Liver (tissue), 9 donors: Measurements from ENCODE around the gene NNMT. TPM values are rescaled to one million over a fixed set of nuclear protein-coding genes. Genes with fewer than 3 reads are reported as not detected.
A peak's percentile ranks its signal among the peaks of the same experiment; 100 is the strongest.

Source experiments
- DNase-seq: peaks from one replicate; pipeline ENCODE4 v3.0.0-alpha.2; 2017; ENCODE audit warnings: low spot score
- H3K27ac ChIP-seq, 2 donors: one replicate each; pipeline ENCODE4 v1.7.0; 2013; ENCODE audit warnings: inconsistent platforms in 2 of 2, low read length in 2 of 2, control low read depth in 1 of 2, low read depth in 1 of 2, mild to moderate bottlenecking in 1 of 2
- H3K27me3 ChIP-seq, 4 donors: one replicate each; pipeline versions ENCODE4 v1.6.1 to v1.7.0; 2013; ENCODE audit warnings: low read length in 3 of 4, inconsistent platforms in 1 of 4, mild to moderate bottlenecking in 1 of 4, moderate library complexity in 1 of 4; ENCODE audit not compliant: control insufficient read depth in 4 of 4, insufficient read depth in 4 of 4
- H3K36me3 ChIP-seq, 4 donors: one replicate each; pipeline versions ENCODE4 v1.6.1 to v1.7.0; 2013; ENCODE audit warnings: low read length in 3 of 4, mild to moderate bottlenecking in 3 of 4, low read depth in 1 of 4, moderate library complexity in 1 of 4; ENCODE audit not compliant: control insufficient read depth in 4 of 4, insufficient read depth in 3 of 4
- H3K4me1 ChIP-seq, 4 donors: one replicate each; pipeline versions ENCODE4 v1.6.1 to v1.7.0; 2013; ENCODE audit warnings: low read length in 3 of 4, mild to moderate bottlenecking in 3 of 4, moderate library complexity in 1 of 4; ENCODE audit not compliant: control insufficient read depth in 4 of 4, insufficient read depth in 4 of 4
- H3K4me3 ChIP-seq, 3 donors: one replicate each; pipeline versions ENCODE4 v1.6.1 to v1.7.0; 2013; ENCODE audit warnings: low read length in 3 of 3, control low read depth in 1 of 3, low read depth in 1 of 3, mild to moderate bottlenecking in 1 of 3
- H3K9ac ChIP-seq, 2 donors: one replicate each; pipeline ENCODE4 v1.7.0; 2013; ENCODE audit warnings: low read length in 2 of 2, mild to moderate bottlenecking in 2 of 2, moderate library complexity in 2 of 2, control low read depth in 1 of 2, low read depth in 1 of 2
- H3K9me3 ChIP-seq, 4 donors: one replicate each; pipeline versions ENCODE4 v1.6.1 to v1.7.0; 2013; ENCODE audit warnings: low read length in 3 of 4; ENCODE audit not compliant: control insufficient read depth in 4 of 4
- EGR1 ChIP-seq, 2 donors: IDR thresholded peaks; 2 replicates each; pipeline ENCODE4 v1.6.1; 2016 to 2018; ENCODE audit warnings: antibody characterized with exemption in 2 of 2, low read depth in 2 of 2
- FOXA1 ChIP-seq: IDR thresholded peaks from 2 replicates; pipeline ENCODE4 v1.6.1; 2016; ENCODE audit warnings: antibody characterized with exemption
- FOXA2 ChIP-seq: IDR thresholded peaks from 2 replicates; pipeline ENCODE4 v1.6.1; 2016; ENCODE audit warnings: antibody characterized with exemption
- GABPA ChIP-seq, 2 donors: IDR thresholded peaks in 1 of 2; conservative IDR thresholded peaks in 1 of 2; 2 replicates each; pipeline ENCODE4 v1.6.1; 2016; ENCODE audit warnings: antibody characterized with exemption in 2 of 2, mild to moderate bottlenecking in 1 of 2, moderate library complexity in 1 of 2
- HNF4A ChIP-seq, 2 donors: conservative IDR thresholded peaks; 2 replicates each; pipeline ENCODE4 v1.6.1; 2016; ENCODE audit warnings: antibody characterized with exemption in 2 of 2, mild to moderate bottlenecking in 2 of 2
- HNF4G ChIP-seq: IDR thresholded peaks from 2 replicates; pipeline ENCODE4 v1.6.1; 2016; ENCODE audit warnings: antibody characterized with exemption
- JUND ChIP-seq, 2 donors: IDR thresholded peaks; 2 replicates each; pipeline ENCODE4 v1.6.1; 2016; ENCODE audit warnings: antibody characterized with exemption in 2 of 2
- NR2F2 ChIP-seq: IDR thresholded peaks from 2 replicates; pipeline ENCODE4 v1.6.1; 2016; ENCODE audit warnings: antibody characterized with exemption
- RAD21 ChIP-seq, 2 donors: IDR thresholded peaks; 2 replicates each; pipeline ENCODE4 v1.6.1; 2016; ENCODE audit warnings: antibody characterized with exemption in 2 of 2, mild to moderate bottlenecking in 2 of 2
- RXRA ChIP-seq, 2 donors: IDR thresholded peaks; 2 replicates each; pipeline ENCODE4 v1.6.1; 2017 to 2018; ENCODE audit warnings: antibody characterized with exemption in 2 of 2, mild to moderate bottlenecking in 1 of 2
- SP1 ChIP-seq: IDR thresholded peaks from 2 replicates; pipeline ENCODE4 v1.6.1; 2018; ENCODE audit warnings: antibody characterized with exemption, mild to moderate bottlenecking
- TAF1 ChIP-seq: conservative IDR thresholded peaks from 2 replicates; pipeline ENCODE4 v1.6.1; 2016; ENCODE audit warnings: antibody characterized with exemption, mild to moderate bottlenecking
- YY1 ChIP-seq: IDR thresholded peaks from 2 replicates; pipeline ENCODE4 v1.6.1; 2016; ENCODE audit warnings: antibody characterized with exemption, mild to moderate bottlenecking
- WGBS: extraction: QIAGEN DNeasy Blood & Tissue Kit; methylation state at CpG from one replicate; pipeline ENCODE4 v1.1.7; 2013; 5-methylcytosine and 5-hydroxymethylcytosine counted together
- polyA plus RNA-seq, 2 donors: library from polyadenylated mRNA; stranded (reverse) in 1 of 2; unstranded in 1 of 2; fragments of 200-250 nt in 1 of 2; fragments of >200 nt in 1 of 2; fragmentation: Nextera tagmentation in 1 of 2; extraction: Ambion mirVana in 1 of 2; gene quantifications; one replicate each; pipeline versions ENCODE4 v1.2.1 to v1.2.3, GENCODE V29; 2013 to 2015
- total RNA-seq, 2 donors: library from RNA; depleted of rRNA; stranded (reverse); fragments of >200 nt; gene quantifications; one replicate each; pipeline ENCODE4 v1.2.3, GENCODE V29; 2014
- TF ChIP-seq, protein P1 (sequence below): IDR thresholded peaks from 2 replicates; pipeline ENCODE4 v1.6.1; 2016; ENCODE audit warnings: antibody characterized with exemption
- TF ChIP-seq, protein P2 (sequence below): IDR thresholded peaks from 2 replicates; pipeline ENCODE4 v1.6.1; 2016; ENCODE audit warnings: antibody characterized with exemption
- TF ChIP-seq, protein P3 (sequence below): IDR thresholded peaks from 2 replicates; pipeline ENCODE4 v1.6.1; 2016; ENCODE audit warnings: antibody characterized with exemption
- TF ChIP-seq, protein P4 (sequence below): IDR thresholded peaks from 2 replicates; pipeline ENCODE4 v1.6.1; 2016; ENCODE audit warnings: antibody characterized with exemption, mild to moderate bottlenecking
- TF ChIP-seq, protein P5 (sequence below): fragments of 150-350 bp; IDR thresholded peaks from 2 replicates; pipeline ENCODE4 v1.5.1; 2017; ENCODE audit warnings: improper control_type of control experiment, low read depth, low read length; ENCODE audit not compliant: missing input control
- donor health status: healthy.
- donor health status: healthy.
- donor health status: healthy.
- donor health status: healthy.
- donor health status: healthy.

NNMT gene
- total and polyA plus RNA-seq, 4 donors: 0.47 to 3,724 (median 2,877) TPM

DNA sequence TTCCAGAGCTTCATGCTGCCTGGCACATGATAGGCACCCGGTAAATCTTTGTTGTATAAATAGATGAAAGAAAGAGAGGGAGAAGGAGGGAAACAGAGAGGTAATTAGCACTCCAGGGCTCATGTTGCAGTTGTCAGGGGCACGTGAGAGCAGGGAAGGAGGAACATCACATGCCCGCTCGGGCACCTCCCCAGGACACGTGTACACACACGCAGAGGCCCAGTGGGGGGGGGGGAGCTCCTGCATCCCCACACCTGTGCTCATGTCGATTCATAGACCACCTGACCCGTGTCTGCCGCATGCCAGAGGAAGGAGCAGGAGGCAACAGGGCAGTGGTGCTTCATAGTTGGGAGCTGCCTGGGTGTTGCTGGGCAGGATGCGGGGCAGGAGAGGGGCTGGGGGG, 37.1 kb upstream of the NNMT start:
- Histone ChIP-seq H3K4me3 (no peak overlapping the region), H3K36me3 (no peaks in the 10 kb centered on the region), H3K4me1 (peaks cover 16 to 78% (median 61%) of the 10 kb centered on the region in 4 donors), H3K27me3 (no peaks in the 10 kb centered on the region), H3K9me3 (no peaks in the 10 kb centered on the region), H3K9ac (no peak overlapping the region), H3K27ac (peak overlapping the region; percentile 69 to 81)
- TF ChIP-seq, protein P1, sequence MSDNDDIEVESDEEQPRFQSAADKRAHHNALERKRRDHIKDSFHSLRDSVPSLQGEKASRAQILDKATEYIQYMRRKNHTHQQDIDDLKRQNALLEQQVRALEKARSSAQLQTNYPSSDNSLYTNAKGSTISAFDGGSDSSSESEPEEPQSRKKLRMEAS: peak; percentile 58
- TF ChIP-seq RXRA (IDR thresholded peaks at IDR 0.05) (peak in 1 of 2 donors; percentile 46), FOXA1 (no peak)
- DNase-seq: no peak
- 38% methylated on average over 10 of the region's 10 CpGs for WGBS

DNA sequence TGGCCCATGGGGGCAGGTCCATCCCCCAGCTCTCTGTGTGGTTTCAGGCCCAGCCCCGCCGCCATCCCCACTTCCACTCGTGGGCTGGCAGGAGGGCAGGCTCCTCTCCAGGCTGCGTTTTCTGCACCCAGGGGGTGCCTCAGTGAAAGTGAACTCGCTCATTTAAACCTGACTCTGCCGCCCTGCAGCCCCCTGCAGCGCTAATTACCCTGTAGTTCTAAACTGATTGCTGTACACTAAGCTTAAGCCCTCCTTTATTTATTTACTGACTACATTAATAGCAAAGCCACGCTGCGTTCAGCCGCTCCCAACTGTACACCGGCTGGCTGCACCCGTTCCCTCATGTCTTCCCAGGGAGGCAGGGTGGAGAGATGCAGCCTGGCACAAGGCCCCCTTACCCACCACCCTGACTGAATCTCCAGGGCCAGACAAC, 36.6 kb upstream of the NNMT start:
- DNase-seq: no peak
- TF ChIP-seq, protein P2, sequence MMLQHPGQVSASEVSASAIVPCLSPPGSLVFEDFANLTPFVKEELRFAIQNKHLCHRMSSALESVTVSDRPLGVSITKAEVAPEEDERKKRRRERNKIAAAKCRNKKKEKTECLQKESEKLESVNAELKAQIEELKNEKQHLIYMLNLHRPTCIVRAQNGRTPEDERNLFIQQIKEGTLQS: no peak
- WGBS: 83% methylated on average over 12 of the region's 12 CpGs
- H3K36me3 ChIP-seq: no peaks in the 10 kb centered on the region
- H3K9ac ChIP-seq: no peak overlapping the region
- H3K9me3 ChIP-seq: no peaks in the 10 kb centered on the region
- H3K4me1 ChIP-seq: peaks cover 16 to 79% (median 61%) of the 10 kb centered on the region in 4 donors
- H3K4me3 ChIP-seq: no peak overlapping the region
- H3K27ac ChIP-seq: no peak overlapping the region
- no peaks in the 10 kb centered on the region for H3K27me3 ChIP-seq

DNA sequence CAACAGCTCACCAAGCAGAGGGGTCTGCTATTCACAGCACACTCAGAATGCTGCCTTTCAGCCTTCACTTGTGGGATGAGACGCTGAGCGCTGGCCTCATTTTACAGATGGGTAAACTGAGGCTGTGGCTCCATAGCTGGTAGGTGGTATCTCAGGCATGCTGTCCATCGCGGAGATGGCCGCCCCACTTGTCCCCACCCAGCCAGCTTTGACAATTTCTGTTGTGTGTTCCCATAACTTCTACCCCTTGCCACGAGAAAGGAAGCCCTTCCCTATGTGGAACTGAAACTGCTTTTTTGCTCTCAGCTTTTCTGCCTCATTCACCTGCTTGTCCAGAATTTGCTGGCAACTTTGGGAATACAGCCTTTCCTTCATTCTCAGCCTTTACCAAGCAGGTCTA, 36.1 kb upstream of the NNMT start:
- Histone ChIP-seq H3K9ac (no peak overlapping the region), H3K4me3 (no peak overlapping the region), H3K27me3 (no peaks in the 10 kb centered on the region), H3K4me1 (peaks cover 18 to 81% (median 64%) of the 10 kb centered on the region in 4 donors), H3K27ac (no peak overlapping the region), H3K9me3 (no peaks in the 10 kb centered on the region), H3K36me3 (no peaks in the 10 kb centered on the region)
- TF ChIP-seq EGR1 (IDR thresholded peaks at IDR 0.05; ENCODE audit: low read depth in 2 of 2) (no peak), HNF4A (conservative IDR thresholded peaks at IDR 0.05) (no peak), HNF4G (no peak), FOXA1 (no peak), JUND (IDR thresholded peaks at IDR 0.05) (no peak), SP1 (no peak), YY1 (no peak), TAF1 (no peak), NR2F2 (no peak), GABPA (IDR thresholded peaks at IDR 0.05 in 1 of 2, conservative IDR thresholded peaks at IDR 0.05 in 1 of 2) (no peak), RAD21 (IDR thresholded peaks at IDR 0.05) (no peak), RXRA (IDR thresholded peaks at IDR 0.05) (no peak), FOXA2 (no peak)
- TF ChIP-seq, protein P3, sequence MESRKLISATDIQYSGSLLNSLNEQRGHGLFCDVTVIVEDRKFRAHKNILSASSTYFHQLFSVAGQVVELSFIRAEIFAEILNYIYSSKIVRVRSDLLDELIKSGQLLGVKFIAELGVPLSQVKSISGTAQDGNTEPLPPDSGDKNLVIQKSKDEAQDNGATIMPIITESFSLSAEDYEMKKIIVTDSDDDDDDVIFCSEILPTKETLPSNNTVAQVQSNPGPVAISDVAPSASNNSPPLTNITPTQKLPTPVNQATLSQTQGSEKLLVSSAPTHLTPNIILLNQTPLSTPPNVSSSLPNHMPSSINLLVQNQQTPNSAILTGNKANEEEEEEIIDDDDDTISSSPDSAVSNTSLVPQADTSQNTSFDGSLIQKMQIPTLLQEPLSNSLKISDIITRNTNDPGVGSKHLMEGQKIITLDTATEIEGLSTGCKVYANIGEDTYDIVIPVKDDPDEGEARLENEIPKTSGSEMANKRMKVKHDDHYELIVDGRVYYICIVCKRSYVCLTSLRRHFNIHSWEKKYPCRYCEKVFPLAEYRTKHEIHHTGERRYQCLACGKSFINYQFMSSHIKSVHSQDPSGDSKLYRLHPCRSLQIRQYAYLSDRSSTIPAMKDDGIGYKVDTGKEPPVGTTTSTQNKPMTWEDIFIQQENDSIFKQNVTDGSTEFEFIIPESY: no peak
- TF ChIP-seq, protein P2: no peak
- TF ChIP-seq, protein P1: no peak
- TF ChIP-seq, protein P4, sequence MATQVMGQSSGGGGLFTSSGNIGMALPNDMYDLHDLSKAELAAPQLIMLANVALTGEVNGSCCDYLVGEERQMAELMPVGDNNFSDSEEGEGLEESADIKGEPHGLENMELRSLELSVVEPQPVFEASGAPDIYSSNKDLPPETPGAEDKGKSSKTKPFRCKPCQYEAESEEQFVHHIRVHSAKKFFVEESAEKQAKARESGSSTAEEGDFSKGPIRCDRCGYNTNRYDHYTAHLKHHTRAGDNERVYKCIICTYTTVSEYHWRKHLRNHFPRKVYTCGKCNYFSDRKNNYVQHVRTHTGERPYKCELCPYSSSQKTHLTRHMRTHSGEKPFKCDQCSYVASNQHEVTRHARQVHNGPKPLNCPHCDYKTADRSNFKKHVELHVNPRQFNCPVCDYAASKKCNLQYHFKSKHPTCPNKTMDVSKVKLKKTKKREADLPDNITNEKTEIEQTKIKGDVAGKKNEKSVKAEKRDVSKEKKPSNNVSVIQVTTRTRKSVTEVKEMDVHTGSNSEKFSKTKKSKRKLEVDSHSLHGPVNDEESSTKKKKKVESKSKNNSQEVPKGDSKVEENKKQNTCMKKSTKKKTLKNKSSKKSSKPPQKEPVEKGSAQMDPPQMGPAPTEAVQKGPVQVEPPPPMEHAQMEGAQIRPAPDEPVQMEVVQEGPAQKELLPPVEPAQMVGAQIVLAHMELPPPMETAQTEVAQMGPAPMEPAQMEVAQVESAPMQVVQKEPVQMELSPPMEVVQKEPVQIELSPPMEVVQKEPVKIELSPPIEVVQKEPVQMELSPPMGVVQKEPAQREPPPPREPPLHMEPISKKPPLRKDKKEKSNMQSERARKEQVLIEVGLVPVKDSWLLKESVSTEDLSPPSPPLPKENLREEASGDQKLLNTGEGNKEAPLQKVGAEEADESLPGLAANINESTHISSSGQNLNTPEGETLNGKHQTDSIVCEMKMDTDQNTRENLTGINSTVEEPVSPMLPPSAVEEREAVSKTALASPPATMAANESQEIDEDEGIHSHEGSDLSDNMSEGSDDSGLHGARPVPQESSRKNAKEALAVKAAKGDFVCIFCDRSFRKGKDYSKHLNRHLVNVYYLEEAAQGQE: no peak
- TF ChIP-seq, protein P5, sequence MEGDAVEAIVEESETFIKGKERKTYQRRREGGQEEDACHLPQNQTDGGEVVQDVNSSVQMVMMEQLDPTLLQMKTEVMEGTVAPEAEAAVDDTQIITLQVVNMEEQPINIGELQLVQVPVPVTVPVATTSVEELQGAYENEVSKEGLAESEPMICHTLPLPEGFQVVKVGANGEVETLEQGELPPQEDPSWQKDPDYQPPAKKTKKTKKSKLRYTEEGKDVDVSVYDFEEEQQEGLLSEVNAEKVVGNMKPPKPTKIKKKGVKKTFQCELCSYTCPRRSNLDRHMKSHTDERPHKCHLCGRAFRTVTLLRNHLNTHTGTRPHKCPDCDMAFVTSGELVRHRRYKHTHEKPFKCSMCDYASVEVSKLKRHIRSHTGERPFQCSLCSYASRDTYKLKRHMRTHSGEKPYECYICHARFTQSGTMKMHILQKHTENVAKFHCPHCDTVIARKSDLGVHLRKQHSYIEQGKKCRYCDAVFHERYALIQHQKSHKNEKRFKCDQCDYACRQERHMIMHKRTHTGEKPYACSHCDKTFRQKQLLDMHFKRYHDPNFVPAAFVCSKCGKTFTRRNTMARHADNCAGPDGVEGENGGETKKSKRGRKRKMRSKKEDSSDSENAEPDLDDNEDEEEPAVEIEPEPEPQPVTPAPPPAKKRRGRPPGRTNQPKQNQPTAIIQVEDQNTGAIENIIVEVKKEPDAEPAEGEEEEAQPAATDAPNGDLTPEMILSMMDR: no peak
- 84% methylated on average over 6 of the region's 6 CpGs for WGBS
- no peak for DNase-seq
